Measurements from ENCODE around the gene DNAJC6.

DNAJC6 gene

DNA sequence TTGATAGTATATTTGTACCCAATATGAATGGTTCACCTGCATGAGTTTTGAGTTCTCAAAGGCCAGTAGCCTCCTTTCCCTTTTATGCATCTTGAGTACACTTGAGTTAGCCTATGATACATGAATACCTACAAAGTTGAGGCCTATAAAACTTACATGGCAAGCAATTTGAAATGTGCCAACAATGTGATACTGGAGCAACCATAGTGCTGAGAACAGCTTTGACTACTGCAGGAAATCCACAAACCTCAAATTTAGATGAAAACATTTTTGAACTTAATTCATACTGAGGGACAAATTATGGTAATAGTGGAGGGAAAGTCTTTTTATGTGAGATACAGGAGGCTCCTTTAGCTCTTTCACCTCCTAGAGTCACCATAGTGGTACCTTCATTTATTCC is 148.5 kb downstream of the DNAJC6 start:
- Histone ChIP-seq H3F3A (ENCODE audit: control insufficient read depth, insufficient read depth) (no peaks in the 10 kb centered on the region), H3K9me3 (ENCODE audit: control insufficient read depth, insufficient read depth, low read length) (no peaks in the 10 kb centered on the region), H3K27ac (ENCODE audit: low read depth, low read length) (no peak overlapping the region), H3K4me3 (ENCODE audit: low read length) (no peak overlapping the region), H3K4me1 (ENCODE audit: control insufficient read depth, low read length) (peaks cover 3% of the 10 kb centered on the region; the same call in 1 of the 2 replicates), H3K36me3 (ENCODE audit: control insufficient read depth, low read length) (no peaks in the 10 kb centered on the region), H3K27me3 (ENCODE audit: control insufficient read depth, low read length) (no peaks in the 10 kb centered on the region), H3K79me2 (ENCODE audit: control insufficient read depth, low read length) (no peaks in the 10 kb centered on the region), H4K20me1 (ENCODE audit: control insufficient read depth, insufficient read depth, low read depth, low read length) (no peaks in the 10 kb centered on the region), H3K9me2 (replicated peaks; ENCODE audit: control insufficient read depth, low read length) (no peaks in the 10 kb centered on the region), H3K4me2 (ENCODE audit: low read length) (no peak overlapping the region)
- TF ChIP-seq EZH2phosphoT487 (IDR thresholded peaks at IDR 0.05; ENCODE audit: borderline replicate concordance, low read length): no peak
- TF ChIP-seq, protein P1, sequence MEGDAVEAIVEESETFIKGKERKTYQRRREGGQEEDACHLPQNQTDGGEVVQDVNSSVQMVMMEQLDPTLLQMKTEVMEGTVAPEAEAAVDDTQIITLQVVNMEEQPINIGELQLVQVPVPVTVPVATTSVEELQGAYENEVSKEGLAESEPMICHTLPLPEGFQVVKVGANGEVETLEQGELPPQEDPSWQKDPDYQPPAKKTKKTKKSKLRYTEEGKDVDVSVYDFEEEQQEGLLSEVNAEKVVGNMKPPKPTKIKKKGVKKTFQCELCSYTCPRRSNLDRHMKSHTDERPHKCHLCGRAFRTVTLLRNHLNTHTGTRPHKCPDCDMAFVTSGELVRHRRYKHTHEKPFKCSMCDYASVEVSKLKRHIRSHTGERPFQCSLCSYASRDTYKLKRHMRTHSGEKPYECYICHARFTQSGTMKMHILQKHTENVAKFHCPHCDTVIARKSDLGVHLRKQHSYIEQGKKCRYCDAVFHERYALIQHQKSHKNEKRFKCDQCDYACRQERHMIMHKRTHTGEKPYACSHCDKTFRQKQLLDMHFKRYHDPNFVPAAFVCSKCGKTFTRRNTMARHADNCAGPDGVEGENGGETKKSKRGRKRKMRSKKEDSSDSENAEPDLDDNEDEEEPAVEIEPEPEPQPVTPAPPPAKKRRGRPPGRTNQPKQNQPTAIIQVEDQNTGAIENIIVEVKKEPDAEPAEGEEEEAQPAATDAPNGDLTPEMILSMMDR (IDR thresholded peaks at IDR 0.05; ENCODE audit: low read depth, low read length, poor library complexity, severe bottlenecking): no peak

DNA sequence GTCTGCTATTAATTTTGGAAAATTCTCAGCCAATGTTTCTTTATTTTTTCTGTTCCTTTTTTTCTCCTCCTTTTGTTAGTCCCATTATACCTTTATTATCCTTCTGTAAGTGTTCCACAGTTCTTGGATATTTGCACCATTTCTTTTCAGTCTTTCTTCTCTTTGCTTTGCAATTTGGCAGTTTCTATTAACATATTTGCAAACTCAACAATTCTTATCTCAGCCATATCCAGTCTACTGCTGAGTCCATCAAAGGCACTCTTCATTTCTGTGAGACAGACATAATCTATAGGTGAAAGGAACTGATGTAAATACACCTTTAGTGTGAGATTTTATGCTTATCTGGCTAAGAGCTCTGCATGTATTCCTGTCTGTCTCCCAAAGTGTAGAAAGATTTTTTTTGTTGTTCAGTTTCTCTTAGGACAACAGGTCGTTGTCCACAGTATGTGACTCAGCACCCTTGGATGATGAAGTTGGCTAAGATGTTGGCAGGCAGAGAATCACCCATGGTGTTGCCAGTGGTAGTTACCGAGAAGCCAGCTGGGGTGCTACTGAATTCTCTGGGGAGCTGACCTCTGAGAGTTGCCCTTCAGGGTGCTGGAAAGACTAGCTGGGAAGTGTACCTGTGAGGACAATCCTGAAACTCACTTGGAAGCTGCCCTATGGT is 149.5 kb downstream of the DNAJC6 start:
- no peak for TF ChIP-seq EZH2phosphoT487 (IDR thresholded peaks at IDR 0.05; ENCODE audit: borderline replicate concordance, low read length)
- TF ChIP-seq, protein P1 (IDR thresholded peaks at IDR 0.05; ENCODE audit: low read depth, low read length, poor library complexity, severe bottlenecking): no peak
- no peak overlapping the region for H3K4me3 ChIP-seq (ENCODE audit: low read length)
- no peaks in the 10 kb centered on the region for H3K9me2 ChIP-seq (replicated peaks; ENCODE audit: control insufficient read depth, low read length)
- H3K79me2 ChIP-seq (ENCODE audit: control insufficient read depth, low read length): no peaks in the 10 kb centered on the region
- H3K27ac ChIP-seq (ENCODE audit: low read depth, low read length): no peak overlapping the region
- H3K9me3 ChIP-seq (ENCODE audit: control insufficient read depth, insufficient read depth, low read length): no peaks in the 10 kb centered on the region
- H3K27me3 ChIP-seq (ENCODE audit: control insufficient read depth, low read length): no peaks in the 10 kb centered on the region
- no peaks in the 10 kb centered on the region for H4K20me1 ChIP-seq (ENCODE audit: control insufficient read depth, insufficient read depth, low read depth, low read length)
- H3F3A ChIP-seq (ENCODE audit: control insufficient read depth, insufficient read depth): no peaks in the 10 kb centered on the region
- H3K4me2 ChIP-seq (ENCODE audit: low read length): no peak overlapping the region
- H3K4me1 ChIP-seq (ENCODE audit: control insufficient read depth, low read length): peaks cover 3% of the 10 kb centered on the region; the same call in 1 of the 2 replicates
- no peaks in the 10 kb centered on the region for H3K36me3 ChIP-seq (ENCODE audit: control insufficient read depth, low read length)

DNA sequence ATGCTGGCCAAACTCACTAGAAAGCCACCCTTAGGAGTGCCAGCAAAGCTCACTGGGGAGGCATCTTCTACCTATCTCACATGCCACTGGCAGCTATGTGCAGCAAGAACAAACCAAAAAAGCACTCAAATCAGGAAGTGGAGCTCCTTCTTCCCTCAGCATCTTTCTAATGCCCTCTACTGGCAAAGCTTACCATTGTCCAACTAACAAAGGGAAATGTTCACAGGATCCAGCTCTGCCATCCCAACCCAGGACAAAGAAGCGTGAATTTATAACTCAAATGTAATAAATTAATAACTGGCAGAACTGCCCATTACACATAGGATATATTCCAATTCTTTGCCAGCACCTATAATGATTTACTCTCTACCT is 150.0 kb downstream of the DNAJC6 start:
- Histone ChIP-seq H3F3A (ENCODE audit: control insufficient read depth, insufficient read depth) (no peaks in the 10 kb centered on the region), H3K36me3 (ENCODE audit: control insufficient read depth, low read length) (no peaks in the 10 kb centered on the region), H3K4me3 (ENCODE audit: low read length) (no peak overlapping the region), H3K27me3 (ENCODE audit: control insufficient read depth, low read length) (no peaks in the 10 kb centered on the region), H4K20me1 (ENCODE audit: control insufficient read depth, insufficient read depth, low read depth, low read length) (no peaks in the 10 kb centered on the region), H3K4me2 (ENCODE audit: low read length) (no peak overlapping the region), H3K9me3 (ENCODE audit: control insufficient read depth, insufficient read depth, low read length) (no peaks in the 10 kb centered on the region), H3K4me1 (ENCODE audit: control insufficient read depth, low read length) (peaks cover 3% of the 10 kb centered on the region; the same call in 1 of the 2 replicates), H3K9me2 (replicated peaks; ENCODE audit: control insufficient read depth, low read length) (no peaks in the 10 kb centered on the region), H3K79me2 (ENCODE audit: control insufficient read depth, low read length) (no peaks in the 10 kb centered on the region), H3K27ac (ENCODE audit: low read depth, low read length) (no peak overlapping the region)
- TF ChIP-seq, protein P1 (IDR thresholded peaks at IDR 0.05; ENCODE audit: low read depth, low read length, poor library complexity, severe bottlenecking): peak; percentile 63
- TF ChIP-seq EZH2phosphoT487 (IDR thresholded peaks at IDR 0.05; ENCODE audit: borderline replicate concordance, low read length): no peak
